GM21528 (cell line): ENCODE data around the gene LRMDA.

Experiments
- ATAC-seq: cut with Tn5 transposase; IDR thresholded peaks from one replicate; pipeline ENCODE4 v1.9.1; 2021; ENCODE audit warnings: mild to moderate bottlenecking, moderate library complexity; ENCODE audit not compliant: unreplicated experiment, low FRiP score

The LRMDA gene

GRCh38 chr10:76155961-76156360, 724.5 kb downstream of the LRMDA start:
- ATAC-seq = no peak

DNA sequence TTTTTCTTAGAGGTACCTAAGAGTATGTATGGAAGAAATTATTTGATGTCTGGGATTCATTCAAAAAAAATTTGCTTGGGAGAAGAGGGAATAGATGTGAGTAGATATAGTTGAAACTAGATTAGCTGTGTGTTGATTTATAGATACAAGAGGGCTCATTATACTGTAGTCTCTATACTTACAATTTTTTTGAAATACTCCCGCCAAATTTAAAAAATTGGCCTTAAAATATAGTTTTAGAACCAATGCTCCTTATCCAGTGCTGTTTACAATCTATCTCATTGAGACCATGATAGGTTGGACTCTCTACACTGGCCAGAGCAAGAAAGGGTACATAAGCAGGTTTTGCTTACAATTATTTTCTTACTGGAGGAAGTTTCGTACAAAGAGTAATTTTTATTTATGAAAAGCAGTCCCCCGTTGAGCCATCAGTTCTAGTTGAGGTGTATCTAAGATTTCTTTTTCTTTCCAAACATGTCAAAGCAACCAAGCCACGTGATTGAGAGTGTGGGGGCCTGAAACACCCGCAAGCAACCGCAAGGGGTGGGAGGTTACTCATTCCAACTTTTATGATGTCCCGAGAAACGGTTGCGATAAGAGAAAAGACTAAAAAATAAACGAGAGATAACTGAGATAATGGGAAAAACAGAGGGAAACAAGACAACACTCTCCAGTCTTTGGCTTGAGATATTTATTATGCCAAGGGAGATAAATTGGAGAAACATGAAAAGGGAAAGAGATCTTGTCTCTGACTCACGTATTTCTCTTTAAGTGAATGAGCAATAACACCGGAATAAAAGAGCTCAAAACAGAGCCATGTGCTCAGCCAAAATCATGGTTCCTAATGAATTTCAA, 729.2 kb downstream of the LRMDA start:
- ATAC-seq = no peak

GRCh38 chr10:76161301-76161582, 729.8 kb downstream of the LRMDA start:
- no peak for ATAC-seq

DNA sequence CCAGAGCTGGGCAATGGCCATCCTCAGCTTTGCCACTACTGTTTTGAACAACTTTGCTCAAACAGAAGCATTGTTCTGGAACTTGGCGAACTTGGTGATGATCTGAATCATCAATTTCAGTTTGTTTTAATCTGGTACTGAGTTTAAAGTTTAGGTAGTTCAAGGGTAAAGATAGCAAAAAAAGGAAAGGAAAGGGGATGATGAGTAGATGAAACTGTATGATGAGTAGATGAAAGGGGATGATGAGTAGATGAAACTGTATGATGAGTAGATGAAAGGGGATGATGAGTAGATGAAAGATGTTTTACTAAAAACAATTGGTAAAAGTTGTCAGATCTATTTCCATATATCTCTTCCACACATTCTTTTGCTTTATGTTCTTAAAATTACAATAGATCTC, 737.0 kb downstream of the LRMDA start:
- ATAC-seq = no peak

DNA sequence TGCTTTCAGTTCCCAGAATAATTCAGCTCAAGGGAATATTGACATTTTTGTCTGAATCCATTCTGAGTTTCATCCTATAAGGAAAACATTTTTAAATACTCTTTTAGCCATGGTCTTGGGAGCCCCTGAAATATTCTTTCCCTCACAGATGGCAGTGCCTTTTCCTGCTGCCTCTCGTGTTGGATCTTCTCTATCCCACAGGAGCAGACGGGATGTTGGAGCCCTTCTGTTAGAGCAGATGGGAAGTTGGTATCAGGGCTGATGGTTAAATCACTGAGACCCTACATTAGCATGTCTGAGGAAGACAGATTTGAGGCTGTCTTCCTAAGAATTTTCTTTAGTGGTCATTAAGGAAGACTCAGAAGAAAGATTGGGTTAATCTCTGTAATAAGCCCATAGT, 737.8 kb downstream of the LRMDA start:
- no peak for ATAC-seq

GRCh38 chr10:76172020-76172419, 740.6 kb downstream of the LRMDA start:
- no peak for ATAC-seq

DNA sequence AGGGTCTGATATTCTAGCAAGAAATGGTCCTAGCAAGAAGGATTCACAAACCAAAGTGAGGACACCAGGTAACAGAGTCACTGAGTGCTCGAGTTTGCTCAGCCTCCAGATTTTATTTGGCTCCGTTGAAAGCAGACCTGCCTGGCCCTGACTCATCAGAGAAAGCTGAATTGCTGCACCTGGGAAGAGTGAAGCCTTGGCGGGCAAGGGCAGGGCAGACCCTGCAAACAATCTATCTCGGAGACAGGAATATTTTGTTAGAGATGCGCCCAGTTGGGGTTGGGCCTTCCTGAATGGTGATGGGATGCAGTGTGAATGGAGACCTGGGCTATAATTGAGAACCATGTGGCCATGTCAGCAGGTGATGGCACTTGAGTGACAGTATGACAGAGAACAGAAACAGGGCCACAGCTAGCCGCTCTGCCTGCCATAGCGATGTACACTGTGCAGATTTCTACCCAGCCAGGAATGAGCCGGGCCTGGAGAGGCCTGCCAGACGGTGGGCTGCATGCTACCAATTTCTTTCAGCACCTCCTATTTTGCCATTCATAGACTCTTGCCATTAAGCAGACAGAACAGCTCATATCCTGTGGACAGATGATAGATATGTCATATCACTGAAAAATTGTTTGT, 744.2 kb downstream of the LRMDA start:
- no peak for ATAC-seq

DNA sequence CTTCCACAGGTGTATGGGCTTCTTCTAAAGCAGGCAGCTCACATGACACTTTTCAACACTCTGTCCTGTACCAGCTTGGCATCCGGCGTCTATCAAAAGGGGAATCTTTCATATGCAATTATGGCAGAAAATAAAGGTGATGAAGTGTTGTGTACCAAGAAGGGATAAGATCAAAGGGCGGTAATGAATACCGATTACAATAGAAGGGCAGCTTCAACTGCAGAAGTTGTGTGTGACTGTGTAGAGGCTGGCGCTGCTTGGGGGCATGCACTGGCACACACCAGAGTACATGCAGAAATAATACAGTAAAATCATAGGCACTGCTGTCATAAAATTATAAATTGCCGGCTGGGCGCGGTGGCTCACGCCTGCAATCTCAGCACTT, 744.7 kb downstream of the LRMDA start:
- ATAC-seq = no peak

- ATAC-seq = no peak
Measured at GRCh38 chr10:76177936-76178335, 746.5 kb downstream of the LRMDA start.

DNA sequence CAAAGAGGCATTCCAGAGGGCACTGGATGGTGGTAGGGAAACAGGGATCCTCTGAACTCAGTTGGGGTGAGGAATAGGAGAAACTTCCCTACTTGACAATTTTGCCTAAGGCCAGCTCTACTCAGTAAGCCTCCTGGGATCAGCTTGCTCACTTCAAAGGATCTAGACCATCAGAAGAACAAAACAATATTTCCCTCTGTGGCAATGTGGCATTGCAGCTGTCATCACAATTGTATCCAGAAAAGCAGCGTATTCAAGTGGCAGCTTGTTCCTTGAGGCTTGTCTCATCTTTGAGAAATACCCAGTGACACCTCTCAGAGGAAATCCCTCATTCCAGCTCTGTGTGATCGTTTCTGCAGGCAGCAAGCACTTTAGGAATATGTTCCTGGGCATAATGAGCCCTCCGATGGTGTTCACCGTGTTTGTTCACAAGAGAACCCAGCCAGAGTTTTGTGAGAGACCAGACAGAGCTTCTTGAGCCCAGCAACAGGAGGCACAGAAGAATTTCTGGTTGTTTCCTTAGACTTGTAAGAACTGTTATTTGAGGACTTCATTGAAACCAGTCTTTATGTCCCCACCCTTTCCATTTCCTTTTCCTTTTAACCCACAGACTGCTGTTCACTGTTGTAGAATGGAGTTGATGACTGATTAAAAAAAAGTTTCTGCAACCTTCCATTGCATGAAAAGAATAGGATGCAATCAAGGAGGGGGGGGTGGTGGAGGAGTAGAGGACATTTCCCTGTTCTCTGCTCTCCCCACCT, 747.3 kb downstream of the LRMDA start:
- no peak for ATAC-seq

DNA sequence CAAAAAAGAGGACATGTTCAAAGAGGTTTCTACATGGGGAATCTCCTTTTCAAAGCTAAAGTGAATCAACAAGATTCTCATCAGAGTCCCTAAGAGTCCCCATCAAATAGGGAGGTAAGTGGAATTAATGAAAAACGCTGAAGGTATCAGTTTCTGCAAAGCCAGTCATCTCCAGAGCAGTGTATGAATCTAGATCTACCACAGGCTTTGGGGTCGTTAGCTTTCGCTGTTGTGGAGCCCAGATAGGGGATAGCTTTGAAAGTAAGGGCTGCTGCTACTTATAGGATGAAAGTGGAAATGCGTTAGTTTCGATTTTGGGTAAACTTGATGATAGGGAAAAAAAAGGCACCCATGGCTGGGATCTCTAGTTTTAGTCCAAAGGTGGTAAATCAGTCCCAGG, 748.4 kb downstream of the LRMDA start:
- ATAC-seq = no peak

GRCh38 chr10:76184647-76185046, 753.2 kb downstream of the LRMDA start:
- no peak for ATAC-seq

DNA sequence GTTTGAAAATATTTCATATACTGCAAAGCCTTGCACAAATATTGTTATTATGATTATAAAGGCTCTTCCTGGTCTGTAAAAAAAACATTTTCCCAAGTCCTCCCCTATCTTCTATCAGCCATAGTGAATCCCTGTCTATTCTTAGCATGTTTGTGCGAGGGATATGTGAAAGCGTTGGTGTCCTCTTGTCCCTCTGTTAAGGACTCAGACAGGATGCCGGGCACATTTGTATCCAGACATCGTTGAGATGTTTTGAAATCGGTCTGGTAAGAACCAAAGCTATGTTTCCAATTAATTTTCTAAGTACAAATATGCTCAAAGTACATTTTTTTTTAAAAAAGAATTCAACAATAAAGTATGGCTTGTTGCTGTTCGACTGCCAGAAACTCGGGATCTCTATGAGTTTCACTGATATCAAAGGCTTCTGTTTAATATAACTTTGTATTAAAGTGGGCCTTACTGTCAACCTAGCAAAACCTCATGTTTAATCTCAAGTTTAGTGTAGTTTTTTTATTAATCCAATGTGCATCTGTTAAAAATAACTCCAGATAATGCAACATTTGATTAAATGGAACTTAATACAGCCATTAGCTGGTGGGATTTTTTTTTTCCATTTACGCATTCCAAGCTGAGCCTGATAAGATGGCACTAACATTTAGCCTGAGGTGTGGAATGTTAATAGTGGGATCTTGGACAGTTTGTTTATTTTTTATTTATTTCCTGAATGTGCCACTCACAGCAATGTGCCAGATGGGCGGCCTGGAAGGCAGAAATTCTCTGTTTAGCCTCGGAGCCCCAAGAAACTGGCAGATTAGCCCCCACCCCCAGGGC, 754.3 kb downstream of the LRMDA start:
- no peak for ATAC-seq

- ATAC-seq = no peak
Measured at GRCh38 chr10:76188216-76188615, 756.8 kb downstream of the LRMDA start.

DNA sequence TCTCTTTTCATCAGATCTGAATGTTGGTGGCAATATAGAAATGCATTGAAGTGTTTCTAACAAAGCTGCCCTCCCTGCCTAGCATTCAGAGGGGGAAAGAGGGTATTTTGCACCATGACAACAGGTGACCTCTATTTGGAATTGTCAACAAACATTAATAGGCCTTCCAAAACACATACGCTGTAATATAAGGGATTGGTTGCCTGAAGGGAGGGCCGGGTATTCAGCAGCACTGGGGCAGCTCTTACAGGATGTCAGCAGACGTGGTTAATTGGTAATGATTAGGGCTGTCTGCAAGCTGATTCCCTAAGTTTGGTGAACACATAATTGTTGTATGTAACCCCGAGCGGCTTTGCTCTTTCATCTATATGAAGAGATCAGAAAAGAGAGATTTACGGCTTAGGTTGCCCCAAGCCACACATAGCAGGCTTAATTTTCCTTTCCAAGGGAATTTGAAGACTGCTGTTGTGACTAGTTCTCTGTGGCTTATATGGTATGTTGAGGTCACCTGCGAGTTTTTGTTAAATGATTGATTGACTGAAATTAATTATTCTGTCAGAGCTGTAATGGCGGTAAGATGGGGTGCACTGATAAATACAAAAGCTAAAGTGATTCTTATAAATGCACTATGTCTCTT, 759.3 kb downstream of the LRMDA start:
- no peak for ATAC-seq

DNA sequence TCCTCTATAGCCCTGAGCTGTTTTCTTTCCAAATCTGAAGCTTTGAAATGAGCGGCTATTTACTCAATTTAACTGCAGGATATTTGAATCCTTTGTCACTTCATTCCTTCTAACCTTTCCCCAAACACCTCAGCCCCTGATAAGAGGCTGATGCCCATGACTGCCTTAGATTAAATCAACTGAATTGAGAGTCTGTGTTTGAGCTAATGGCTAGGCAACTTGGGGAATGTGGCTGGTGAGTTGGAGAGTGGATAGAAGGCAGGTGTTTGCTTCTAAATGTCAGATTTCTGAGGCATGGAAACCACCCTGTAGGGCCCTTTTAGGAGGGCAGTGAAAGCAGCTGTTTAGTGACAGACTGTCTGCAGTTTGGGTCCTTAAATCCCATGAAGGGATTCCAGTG, 759.9 kb downstream of the LRMDA start:
- no peak for ATAC-seq

- ATAC-seq = no peak
Measured at GRCh38 chr10:76192151-76192550, 760.7 kb downstream of the LRMDA start.

GRCh38 chr10:76192694-76193320, 761.4 kb downstream of the LRMDA start:
- ATAC-seq = no peak

- no peak for ATAC-seq
Measured at GRCh38 chr10:76195654-76196390, 764.4 kb downstream of the LRMDA start.
